HG02840 (cell line): ENCODE results near the gene PRCD.

ENCODE experiments used
- ATAC-seq: cut with Tn5 transposase; IDR thresholded peaks from one replicate; pipeline ENCODE4 v1.9.1; 2021; ENCODE audit warnings: mild to moderate bottlenecking, moderate library complexity, moderate number of reproducible peaks; ENCODE audit not compliant: unreplicated experiment, low FRiP score

The PRCD gene

DNA sequence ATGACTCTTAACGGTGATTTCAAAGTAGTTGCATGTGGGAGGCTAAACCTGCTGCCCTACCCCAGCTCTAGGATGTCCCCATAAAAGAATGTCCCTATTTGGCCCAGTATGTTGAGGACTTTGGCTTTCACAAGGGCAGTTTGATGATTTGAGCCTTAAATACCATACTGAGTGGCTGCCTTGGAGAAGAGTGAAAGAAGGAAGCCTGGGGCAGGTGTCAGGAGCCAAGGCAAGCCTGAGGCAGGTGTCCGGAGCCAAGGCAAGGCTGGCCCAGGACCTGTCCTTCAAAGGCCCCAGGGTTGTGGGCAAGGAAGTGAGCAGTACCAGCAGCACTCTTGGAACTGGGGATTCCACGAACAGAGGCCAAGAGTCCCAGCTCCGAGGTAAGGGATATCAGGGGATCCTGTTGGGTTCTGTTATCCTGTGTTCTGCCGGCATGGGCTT is 27.2 kb downstream of the PRCD start:
- no peak for ATAC-seq

DNA sequence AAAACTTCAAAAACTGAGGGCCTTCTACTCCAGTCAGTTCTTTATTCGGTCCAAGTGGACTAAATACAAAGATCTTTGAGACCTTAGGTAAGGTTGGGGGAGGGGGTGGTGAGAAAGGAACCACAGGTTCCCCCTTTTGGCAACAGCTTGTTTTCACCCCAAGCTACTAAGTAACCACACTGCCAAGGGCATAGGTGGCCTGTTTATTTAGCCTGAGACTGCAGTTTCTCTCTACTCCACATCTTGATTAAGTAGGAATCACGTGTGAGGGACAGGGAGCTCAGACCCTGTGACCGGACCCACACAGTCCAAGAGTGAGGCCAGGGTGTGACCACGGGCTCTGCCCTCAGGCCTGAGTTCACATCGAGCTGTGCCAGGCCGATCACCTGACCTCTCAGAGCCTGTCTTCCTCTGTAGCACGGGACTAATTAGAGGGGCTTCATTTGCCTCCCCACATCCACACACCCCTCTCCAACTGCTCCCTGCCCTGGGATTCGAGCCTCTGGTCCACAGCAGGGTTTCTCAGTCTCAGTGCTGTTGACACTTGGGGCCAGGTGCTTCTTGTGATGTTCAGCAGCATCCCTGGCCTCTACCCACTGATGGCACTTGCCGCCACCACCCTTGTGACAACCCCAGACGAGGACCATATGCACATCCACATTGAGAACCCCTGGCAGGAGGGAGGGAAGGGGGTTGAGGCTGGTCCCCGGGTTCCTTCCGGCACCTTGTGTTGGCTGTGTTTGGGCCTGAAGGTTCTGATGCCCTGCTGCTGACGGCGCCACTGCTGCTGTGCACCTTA is 28.0 kb downstream of the PRCD start:
- no peak for ATAC-seq

DNA sequence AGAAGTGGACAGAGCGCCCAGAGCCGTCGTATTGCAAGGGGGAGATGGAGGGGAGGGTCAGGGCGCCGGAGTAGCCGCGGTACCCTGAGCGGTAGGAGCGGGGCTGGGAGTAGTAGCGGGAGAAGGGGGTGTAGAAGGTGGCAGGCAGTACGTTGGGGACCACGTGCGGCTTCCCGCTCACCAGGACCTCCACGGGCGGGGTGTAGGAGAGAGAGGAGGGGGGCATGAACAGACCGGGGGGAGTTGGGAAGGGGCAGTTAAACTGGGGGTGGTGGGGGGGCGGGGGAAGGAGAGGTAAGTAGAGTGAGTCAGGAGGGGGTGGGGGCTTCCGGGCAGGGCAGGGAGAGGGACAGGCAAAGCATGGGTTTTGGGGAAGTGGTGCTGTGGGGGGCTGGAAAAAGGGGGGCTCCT is 29.0 kb downstream of the PRCD start:
- ATAC-seq, result no peak

DNA sequence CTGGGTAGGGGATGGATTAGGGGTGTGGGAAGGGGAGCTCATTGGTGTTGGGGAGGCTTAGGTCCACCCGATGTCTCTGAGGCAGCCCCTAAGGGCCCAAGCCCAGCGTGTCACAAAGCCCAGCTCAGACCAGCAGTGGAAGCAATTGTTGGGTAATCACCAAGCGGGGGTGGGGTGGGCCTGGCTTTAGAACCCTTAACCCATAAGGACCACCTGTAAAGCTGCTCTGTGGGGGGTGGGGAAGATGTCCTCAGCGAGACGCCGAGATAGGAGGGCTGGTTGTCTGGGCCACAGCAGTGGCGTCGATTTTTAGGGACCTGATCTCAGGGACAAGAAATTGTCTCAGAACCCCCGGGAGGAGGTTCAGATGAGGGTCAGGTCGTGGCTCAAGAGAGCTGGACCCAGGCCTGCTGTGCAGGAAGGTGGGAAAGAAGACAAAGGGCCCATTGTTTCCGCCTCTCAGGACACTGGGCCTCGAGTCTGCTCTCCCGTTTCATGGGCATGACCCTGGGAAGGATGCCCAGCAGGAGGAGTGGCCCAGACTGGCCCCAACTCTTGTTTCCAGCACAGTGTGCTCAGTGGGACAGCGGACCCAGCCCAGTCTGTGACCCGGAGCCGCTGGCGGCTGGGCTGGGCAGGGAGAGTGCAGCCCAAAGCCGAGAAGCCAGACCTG is 29.9 kb downstream of the PRCD start:
- ATAC-seq, result no peak

DNA sequence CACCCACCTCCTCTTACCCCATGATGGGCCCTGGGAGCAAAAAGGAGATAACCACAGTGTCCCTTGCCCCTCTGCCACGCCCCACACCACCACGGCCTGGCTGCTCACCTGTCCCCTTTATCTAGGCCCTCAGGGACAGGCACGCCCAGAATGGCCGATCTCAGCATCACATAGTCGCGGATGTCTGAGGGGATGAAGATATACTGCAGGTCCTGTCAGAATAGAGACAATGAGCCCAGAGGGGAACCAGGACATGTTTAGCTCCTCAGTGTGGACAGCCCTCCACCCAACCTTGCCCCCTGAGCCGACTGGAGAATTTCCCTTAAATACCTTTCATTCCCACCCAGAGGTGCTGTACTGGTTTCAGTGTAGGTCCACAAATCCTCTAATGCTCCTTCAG is 30.6 kb downstream of the PRCD start:
- no peak for ATAC-seq

DNA sequence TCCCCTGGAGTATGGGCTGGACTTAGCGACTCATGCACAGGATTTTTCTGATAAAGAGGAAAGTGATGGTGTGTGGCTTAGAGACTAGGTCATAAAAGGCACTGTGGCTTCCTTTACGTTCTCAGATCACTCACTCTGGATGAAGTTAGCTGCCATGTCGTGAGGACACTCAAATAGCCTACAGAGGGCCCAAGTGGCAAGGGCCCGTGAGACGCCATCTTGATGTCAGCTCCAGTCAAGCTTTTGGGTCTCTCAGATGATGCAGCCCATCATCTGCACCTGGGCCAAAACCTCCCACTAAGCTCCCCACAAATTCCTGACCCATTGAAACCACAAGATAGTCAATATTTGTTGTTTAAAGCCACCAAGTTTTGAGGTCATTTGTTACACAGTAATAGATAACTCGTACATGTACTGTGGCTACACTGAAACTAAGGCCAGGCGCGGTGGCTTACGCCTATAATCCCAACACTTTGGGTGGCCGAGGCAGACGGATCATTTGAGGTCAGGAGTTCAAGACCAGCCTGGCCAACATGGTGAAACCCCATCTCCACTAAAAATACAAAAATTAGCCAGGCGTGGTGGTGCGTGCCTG is 31.1 kb downstream of the PRCD start:
- ATAC-seq, result no peak

DNA sequence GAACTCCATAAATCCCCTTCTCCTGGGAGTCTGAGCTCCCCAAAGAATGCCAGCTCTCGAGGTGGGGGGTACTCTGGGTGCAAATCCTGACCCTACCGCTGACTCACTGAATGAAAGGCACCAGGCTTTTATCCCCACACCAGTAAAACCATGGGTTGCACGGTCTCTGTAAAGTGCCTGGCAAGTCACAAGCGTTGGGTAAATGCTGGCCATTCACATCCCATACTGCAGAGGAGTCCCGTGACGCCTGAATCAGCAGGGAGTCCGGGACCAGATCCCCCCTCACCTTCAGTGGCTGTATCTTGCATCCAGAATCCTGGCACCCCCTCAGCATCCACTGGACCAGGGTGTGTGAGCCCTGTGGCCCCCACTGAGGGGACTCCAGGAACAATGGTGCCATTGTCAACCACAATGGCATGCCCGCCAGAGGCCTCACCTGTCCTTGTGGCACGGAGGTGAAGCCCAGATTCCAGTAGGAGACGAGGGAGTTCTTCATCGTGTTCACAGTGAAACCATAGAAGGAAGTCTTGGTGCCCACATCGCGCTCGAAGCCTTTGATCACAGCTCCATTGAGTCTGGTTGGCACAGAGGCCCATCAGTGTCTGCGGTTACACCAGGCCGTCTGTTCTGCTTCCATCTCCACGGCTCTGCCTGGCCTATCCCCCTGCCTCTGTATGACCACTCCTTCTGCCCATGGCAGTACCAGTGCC is 32.5 kb downstream of the PRCD start:
- no peak for ATAC-seq

DNA sequence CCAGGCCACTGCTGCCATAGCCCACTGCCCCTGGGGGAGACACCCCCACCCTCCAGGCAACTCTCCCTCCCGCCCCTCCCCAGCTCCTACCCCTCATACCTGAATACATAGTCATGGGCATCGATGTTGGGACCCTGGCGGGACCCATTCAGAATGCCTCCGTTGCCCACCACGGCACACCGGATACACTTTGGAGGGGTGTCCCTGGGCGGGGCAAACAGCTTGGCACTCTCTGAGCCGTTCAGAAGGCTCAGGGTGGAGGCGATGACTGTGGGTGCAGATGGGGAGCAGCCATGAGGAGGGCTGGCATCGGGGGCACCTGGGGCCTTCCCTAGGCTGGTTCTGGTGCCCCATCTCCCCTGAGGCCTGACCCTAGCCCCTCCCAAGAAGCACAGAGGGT is 33.3 kb downstream of the PRCD start:
- no peak for ATAC-seq

DNA sequence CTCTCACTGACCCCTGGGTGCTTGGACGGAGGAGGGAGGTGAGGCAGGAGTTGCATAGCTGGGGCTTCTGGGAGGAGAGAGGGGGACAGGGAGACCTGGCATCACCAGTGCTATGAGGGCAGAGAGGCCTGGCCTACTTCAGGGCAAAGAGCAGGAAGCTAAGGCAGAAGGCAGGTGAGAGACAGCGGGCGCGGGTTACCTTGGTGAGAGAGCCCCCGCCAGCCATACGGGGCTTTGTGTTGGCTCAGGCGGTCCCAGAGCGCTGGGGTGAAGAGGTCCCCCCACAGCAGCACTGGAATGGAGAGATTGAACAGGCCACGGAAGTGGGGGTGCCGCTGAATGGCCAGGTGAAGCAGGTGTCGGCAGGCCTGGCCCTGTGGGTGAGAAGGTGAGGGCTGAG is 34.3 kb downstream of the PRCD start:
- no peak for ATAC-seq

DNA sequence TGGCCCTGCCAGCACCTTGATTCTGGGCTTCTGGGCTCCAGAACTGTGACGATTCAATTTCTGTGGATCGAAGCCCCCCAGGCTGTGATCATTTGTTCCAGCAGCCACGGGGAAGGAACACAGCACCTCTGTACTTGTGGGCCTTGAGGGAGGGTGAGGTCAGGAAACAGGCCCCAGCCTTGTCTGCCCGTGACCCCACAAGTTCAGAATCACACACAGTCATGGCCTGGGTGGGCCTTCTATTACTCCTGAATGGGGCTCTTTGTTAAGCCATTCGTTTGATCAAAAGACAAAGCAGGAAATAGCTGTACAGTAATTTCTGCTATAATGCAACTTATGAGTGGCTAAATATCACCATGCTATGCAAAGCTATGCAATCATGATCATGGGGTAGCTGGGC is 35.7 kb downstream of the PRCD start:
- ATAC-seq, result no peak

DNA sequence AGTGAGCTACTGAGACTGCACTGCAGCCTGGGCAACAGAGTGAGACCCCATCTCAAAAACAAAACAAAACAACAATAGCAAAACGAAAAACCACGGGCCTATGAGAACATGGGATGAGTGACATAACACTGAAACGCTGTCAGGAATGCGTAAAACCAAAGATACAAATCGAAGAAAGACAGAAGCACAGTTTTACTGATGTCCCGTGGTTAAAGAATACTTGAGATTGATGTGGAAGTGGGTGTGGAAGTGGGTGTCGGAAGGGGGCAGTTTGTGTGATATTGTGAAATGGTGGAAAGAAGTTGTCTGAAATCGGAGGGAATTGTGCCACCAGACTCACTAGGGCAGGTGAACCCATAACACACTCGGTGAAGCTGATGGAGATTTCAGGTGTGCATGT is 36.3 kb downstream of the PRCD start:
- ATAC-seq, result no peak

DNA sequence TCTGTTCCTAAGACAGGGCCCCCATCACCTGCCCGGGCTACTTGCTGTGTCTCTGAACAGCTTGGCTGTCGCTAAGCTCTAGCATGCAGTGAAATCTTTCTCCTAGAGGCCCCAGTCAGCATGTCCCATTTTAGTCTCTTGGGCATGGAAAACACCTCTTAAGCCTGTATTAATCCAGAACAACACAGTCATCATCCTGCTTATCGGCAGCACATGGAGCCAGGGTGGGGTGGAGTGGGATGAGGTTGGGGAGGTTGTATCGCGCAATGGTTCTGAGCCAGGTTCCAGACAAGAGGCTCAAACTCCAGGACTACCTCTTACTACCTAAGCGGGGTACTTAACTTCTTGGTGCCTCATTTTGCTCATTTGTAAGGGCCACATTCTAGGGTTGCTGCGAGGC is 38.0 kb downstream of the PRCD start:
- ATAC-seq, result no peak

DNA sequence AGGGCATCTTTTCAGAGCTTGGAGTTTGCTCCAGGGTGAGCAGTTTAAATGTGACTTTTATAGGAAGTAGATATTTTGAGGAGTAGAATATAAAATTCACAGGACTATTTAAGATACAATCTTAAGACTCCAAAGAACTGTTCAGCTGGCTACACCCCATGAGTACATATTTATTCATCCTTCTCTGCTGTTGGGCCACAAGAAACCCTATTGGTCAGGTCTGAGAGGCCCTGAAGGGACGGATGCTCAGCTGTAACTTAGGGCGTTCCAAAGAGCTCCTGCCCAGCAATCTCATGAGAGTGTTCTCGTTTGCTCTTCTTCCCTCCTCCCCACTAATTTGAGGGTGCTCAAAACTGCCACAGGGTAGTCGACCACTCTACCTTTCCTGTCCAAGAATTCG is 38.5 kb downstream of the PRCD start:
- ATAC-seq, result no peak

DNA sequence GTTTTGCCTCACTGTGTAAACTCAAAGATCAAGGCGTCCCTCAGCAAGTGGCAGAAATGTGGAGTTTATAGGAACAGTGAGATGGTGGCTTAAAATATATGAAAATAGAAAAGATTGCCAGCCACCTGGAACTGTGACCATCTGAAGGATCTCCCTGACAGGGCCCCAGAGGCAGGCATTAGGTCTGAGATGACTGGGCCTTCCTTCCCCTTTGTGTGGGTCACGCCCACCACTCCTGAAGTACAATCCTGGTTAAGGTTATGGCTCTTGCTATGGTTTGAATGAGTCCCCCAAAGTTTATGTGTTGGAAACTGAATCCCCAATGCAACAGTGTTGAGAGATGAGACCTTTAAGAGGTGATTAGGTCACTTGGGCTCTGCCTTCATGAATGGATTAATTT is 39.4 kb downstream of the PRCD start:
- ATAC-seq, result no peak

DNA sequence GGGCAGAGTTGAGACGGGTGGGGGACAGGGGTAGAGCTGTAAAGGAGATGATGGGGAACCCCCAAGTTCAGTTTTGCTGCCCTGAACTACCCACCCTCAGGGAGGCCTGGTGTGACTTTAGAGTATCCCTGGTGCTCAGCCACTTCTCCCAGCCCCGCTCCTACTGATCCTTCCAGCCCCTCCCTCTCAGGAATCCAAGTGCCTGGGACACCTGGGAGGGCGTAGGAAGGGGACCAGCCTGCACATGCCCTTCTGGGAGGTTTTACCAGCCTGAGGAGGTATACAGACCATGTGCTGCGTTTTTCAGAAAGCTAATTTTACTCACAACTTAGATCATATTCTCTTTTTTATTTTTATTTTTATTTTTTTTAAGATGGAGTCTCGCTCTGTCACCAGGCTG is 41.7 kb downstream of the PRCD start:
- no peak for ATAC-seq

DNA sequence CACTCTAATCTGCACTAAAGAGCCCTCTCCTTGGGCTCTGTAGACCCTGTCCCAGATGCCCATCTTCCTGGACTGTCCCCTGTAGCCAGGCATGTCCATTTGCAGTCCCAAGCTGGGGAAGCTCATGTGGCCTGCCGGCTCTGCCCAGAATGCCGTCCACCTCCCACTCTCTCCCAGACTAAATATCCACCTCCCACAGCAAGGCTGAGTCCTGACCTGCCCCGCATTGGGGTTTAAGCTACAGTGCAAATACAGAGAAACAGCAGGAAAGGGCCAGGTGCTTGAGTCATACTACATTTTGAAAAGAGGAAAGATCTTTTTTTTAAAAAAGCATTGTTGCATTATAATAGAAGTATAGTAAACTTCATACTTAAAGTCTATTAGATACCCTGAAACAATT is 42.8 kb downstream of the PRCD start:
- no peak for ATAC-seq

DNA sequence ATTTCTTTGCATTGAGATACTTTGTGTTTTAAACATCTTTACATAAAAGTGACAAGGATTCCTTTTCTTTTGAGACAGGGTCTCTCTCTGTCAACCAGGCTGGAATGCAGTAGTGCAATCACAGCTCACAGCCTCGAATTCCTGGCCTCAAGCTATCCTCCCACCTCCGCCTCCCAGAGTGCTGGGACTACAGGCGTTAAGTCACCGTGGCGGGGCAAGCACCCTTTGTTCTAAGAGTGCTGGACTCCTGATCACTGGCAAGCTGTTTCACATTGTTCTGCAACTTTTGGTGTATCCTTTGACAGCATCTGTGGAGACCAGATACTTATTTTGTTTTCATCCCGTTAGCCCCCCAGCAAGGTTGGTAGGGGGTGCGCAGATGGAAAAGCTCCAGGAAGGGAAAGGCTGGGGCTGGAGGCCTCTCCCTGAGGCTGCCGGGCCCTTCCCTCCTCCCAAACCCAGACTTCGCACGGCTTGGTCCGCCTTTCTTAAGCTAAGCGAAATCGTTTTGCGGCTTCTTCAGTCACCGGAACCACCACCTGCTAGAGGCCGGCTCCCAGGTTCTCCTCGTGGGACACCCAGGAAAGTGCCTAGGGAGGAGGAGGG is 44.7 kb downstream of the PRCD start:
- no peak for ATAC-seq

DNA sequence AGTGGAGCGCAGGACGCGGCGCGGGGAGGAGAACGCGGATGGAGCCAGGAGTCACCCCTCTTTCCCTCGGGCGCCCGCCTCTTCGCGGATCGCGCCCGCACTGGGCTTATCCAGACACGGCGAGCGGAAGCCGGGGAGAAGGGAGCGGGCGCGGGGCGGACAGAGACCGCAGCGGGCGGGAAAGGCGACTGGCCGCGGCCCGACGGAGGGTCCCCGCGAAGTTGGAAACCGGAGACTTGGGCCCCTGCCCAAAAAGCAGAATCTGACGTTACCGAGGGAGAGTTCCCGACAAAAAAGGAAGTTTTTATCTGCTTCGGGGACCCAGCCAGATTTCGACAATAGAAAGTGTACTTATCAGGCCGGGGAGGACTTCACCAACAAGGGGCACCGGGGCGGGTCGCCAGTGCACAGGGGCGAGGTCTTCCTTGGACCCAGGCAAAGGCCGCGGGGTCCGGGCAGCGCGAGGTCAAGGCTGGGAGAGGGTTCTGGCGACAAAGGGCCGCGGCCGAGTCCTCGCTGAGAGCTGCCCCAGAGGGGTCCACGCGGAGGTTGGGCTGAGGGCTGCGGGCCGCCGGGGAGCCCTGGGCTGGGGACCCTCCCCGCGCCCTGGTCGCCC is 45.3 kb downstream of the PRCD start:
- ATAC-seq, result no peak

DNA sequence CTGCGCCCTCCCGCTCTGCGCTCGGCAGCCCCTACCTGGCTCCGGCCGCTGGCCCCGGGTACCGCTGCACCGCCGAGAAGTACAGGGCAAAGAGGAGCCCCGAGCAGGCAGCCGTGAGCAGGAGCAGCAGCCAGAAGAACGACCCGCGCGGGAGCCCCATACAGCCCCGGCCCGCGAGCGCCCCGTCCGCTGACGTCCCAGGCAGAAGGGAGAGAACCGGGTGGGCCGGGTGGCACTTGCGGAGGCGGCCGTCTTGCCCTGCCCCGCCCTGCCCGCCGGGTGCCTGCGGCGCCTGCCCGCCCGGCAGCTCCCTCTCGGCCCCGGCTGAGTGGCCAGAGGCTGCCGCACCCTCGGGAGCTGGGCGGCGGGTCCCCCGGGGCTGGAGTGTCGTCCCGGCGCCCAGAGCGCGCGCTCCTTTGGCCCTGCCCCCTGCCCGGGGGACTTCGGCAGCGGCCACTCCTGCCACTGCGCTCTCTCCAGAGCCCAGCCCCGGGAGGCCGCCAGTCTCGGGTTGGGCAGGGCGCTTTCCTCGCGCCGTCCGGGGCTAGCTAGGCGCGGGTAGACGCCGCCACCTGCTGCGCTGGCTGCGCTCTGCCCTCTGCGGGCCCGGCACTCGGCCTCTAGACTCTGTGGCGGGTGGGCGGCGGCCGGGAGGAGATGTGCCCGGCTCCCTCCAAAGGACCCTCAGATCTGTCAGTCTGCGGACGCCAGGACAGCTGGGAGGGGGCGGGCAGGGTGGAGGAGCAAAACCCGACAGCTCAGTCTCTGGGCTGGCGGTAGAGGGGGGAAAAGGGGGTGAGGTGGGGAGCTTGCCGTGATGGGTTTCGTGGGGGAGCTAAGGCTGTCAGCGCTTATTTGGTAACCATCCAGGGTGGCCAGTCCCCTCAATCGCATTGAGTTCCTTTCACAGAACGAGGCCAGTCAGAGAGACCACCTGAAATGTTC is 46.1 kb downstream of the PRCD start, which contains the start of gene ST6GALNAC2:
Gene ST6GALNAC2 (minus strand): TSS at position 212 of the 945 bp plus-strand sequence. CDS start 52 bp downstream, at position 160.
- no peak for ATAC-seq
